Loucy (cell line): ENCODE data around the gene MAPRE2.

Experiments
- H2AFZ ChIP-seq: fragments of 200-600 bp; sonication (generic); 2 replicates; pipeline ENCODE4 v1.6.0; 2016; ENCODE audit warnings: antibody characterized with exemption, mild to moderate bottlenecking, low read length, moderate library complexity
- H3F3A ChIP-seq: fragments of 200-600 bp; 2 replicates; pipeline ENCODE4 v1.6.0; 2016; ENCODE audit warnings: antibody characterized with exemption, low read depth, mild to moderate bottlenecking
- H3K27me3 ChIP-seq: fragments of 200-600 bp; sonication (generic); 2 replicates; pipeline ENCODE4 v1.6.1; 2014; ENCODE audit warnings: low read length, mild to moderate bottlenecking; ENCODE audit not compliant: insufficient read depth, poor library complexity, severe bottlenecking
- H3K36me3 ChIP-seq: fragments of 200-600 bp; sonication (generic); 2 replicates; pipeline ENCODE4 v1.6.1; 2016; ENCODE audit warnings: low read length; ENCODE audit not compliant: insufficient read depth
- H3K4me1 ChIP-seq: fragments of 200-600 bp; sonication (generic); 2 replicates; pipeline ENCODE4 v1.5.1; 2014; ENCODE audit warnings: low read length, mild to moderate bottlenecking; ENCODE audit not compliant: insufficient read depth, poor library complexity, severe bottlenecking
- H3K4me2 ChIP-seq: fragments of 200-600 bp; sonication (generic); 2 replicates; pipeline ENCODE4 v1.6.0; 2014; ENCODE audit warnings: antibody characterized with exemption, low read length, low read depth, mild to moderate bottlenecking; ENCODE audit not compliant: poor library complexity, severe bottlenecking
- H3K4me3 ChIP-seq: fragments of 200-600 bp; sonication (generic); 2 replicates; pipeline ENCODE4 v1.5.1; 2014; ENCODE audit warnings: low read length, mild to moderate bottlenecking, mixed read lengths; ENCODE audit not compliant: poor library complexity, severe bottlenecking
- H3K79me2 ChIP-seq: fragments of 200-600 bp; sonication (generic); 2 replicates; pipeline ENCODE4 v1.6.1; 2014; ENCODE audit warnings: low read length; ENCODE audit not compliant: insufficient read depth
- H3K9ac ChIP-seq: fragments of 200-600 bp; sonication (generic); 2 replicates; pipeline ENCODE4 v1.6.0; 2014; ENCODE audit warnings: mild to moderate bottlenecking, low read depth, low read length, moderate library complexity; ENCODE audit not compliant: poor library complexity, severe bottlenecking
- H3K9me2 ChIP-seq: fragments of 200-600 bp; sonication (generic); replicated peaks from 2 replicates; pipeline ENCODE4 v1.6.1; 2016; ENCODE audit warnings: low read depth, low read length, mixed read lengths
- H3K9me3 ChIP-seq: fragments of 200-600 bp; sonication (generic); 2 replicates; pipeline ENCODE4 v1.6.1; 2014; ENCODE audit warnings: mild to moderate bottlenecking, antibody characterized with exemption, low read length, low read depth; ENCODE audit not compliant: insufficient read depth
- H4K20me1 ChIP-seq: fragments of 200-600 bp; sonication (generic); 2 replicates; pipeline ENCODE4 v1.6.0; 2014; ENCODE audit warnings: antibody characterized with exemption, low read length, mild to moderate bottlenecking; ENCODE audit not compliant: insufficient read depth, poor library complexity, severe bottlenecking
- CTCF ChIP-seq: fragments of 200-600 bp; sonication (generic); conservative IDR thresholded peaks from 2 replicates; pipeline ENCODE4 v1.5.1; 2014; ENCODE audit warnings: mild to moderate bottlenecking, antibody characterized with exemption, low read length
- EZH2phosphoT487 ChIP-seq: fragments of 200-600 bp; IDR thresholded peaks from 2 replicates; pipeline ENCODE4 v1.6.1; 2018; ENCODE audit warnings: antibody characterized with exemption, mild to moderate bottlenecking, moderate library complexity, borderline replicate concordance

Gene MAPRE2

DNA sequence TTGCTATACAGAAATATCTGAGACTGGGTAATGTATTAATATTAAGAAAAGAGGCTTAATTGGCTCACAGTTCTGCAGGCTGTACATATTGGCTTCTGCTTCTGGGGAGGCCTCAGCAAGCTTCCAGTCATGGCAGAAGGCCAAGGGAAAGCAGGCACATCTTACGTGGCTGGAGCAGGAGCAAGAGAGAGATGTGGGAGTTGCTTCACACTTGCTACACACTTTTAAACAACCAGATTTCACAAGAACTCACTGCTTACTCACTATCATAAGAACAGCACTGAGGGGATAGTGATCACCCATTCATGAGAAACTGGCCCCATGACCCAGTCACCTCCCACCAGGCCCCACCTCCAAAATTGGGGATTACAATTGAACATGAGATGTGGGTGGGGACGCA lies 50.6 kb downstream of the MAPRE2 start:
- H3K4me3 ChIP-seq, result no peak overlapping the region
- no peaks in the 10 kb centered on the region for H3F3A ChIP-seq
- TF ChIP-seq EZH2phosphoT487, result no peak

GRCh38 chr18:35095983-35096676 lies 54.9 kb downstream of the MAPRE2 start:
- Histone ChIP-seq H2AFZ (no peak overlapping the region), H3K9ac (no peak overlapping the region)
- TF ChIP-seq EZH2phosphoT487 (no peak), CTCF (no peak)

More for the DNA sequence above, 50.6 kb downstream of the MAPRE2 start:
- Histone ChIP-seq H3K4me1 (no peaks in the 10 kb centered on the region), H3K9me3 (no peaks in the 10 kb centered on the region), H2AFZ (no peak overlapping the region), H3K36me3 (no peaks in the 10 kb centered on the region), H3K9ac (no peak overlapping the region), H4K20me1 (peaks cover 3% of the 10 kb centered on the region), H3K27me3 (no peaks in the 10 kb centered on the region), H3K9me2 (no peaks in the 10 kb centered on the region), H3K79me2 (peaks cover 12% of the 10 kb centered on the region), H3K4me2 (no peak overlapping the region)

DNA sequence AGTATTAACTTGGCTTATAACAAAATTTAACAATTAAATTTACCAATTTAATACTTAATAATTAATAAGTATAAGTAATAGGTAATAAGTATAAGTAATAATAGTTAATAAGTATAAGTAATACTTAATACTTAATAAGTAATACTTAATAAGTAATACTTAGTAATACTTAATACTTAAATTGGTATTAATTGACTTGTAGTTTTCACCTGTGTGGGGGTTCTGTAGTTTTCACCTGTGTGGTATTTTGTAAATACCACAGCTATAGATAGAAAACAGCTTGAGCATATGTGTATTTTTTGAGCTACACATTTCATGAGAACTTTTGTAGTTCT lies 55.4 kb downstream of the MAPRE2 start:
- Histone ChIP-seq H3K36me3 (peaks cover 18% of the 10 kb centered on the region; the same call in 1 of the 2 replicates), H3K4me3 (no peak overlapping the region), H3K79me2 (peaks cover 17% of the 10 kb centered on the region; the same call in 1 of the 2 replicates), H3K4me2 (no peak overlapping the region), H3K9me3 (no peaks in the 10 kb centered on the region), H4K20me1 (no peaks in the 10 kb centered on the region), H3F3A (no peaks in the 10 kb centered on the region), H3K27me3 (no peaks in the 10 kb centered on the region), H2AFZ (no peak overlapping the region), H3K4me1 (no peaks in the 10 kb centered on the region), H3K9ac (no peak overlapping the region), H3K9me2 (no peaks in the 10 kb centered on the region)
- no peak for TF ChIP-seq CTCF
- TF ChIP-seq EZH2phosphoT487, result no peak

More at GRCh38 chr18:35095983-35096676, 54.9 kb downstream of the MAPRE2 start:
- Histone ChIP-seq H3K9me2 (no peaks in the 10 kb centered on the region), H3K36me3 (peaks cover 18% of the 10 kb centered on the region; the same call in 1 of the 2 replicates), H3K4me3 (no peak overlapping the region), H4K20me1 (no peaks in the 10 kb centered on the region), H3K9me3 (no peaks in the 10 kb centered on the region), H3K4me2 (no peak overlapping the region), H3K27me3 (no peaks in the 10 kb centered on the region), H3F3A (no peaks in the 10 kb centered on the region), H3K79me2 (peaks cover 17% of the 10 kb centered on the region; the same call in 1 of the 2 replicates), H3K4me1 (no peaks in the 10 kb centered on the region)

- Histone ChIP-seq H3K27me3 (no peaks in the 10 kb centered on the region), H3K9me3 (no peaks in the 10 kb centered on the region), H3K36me3 (peaks cover 23% of the 10 kb centered on the region; the same call in 1 of the 2 replicates), H3K9ac (no peak overlapping the region), H3F3A (no peaks in the 10 kb centered on the region), H4K20me1 (no peaks in the 10 kb centered on the region), H3K4me3 (no peak overlapping the region), H3K4me1 (no peaks in the 10 kb centered on the region), H3K79me2 (peaks cover 14% of the 10 kb centered on the region; the same call in 1 of the 2 replicates), H3K9me2 (no peaks in the 10 kb centered on the region), H2AFZ (no peak overlapping the region), H3K4me2 (no peak overlapping the region)
- no peak for TF ChIP-seq EZH2phosphoT487
- no peak for TF ChIP-seq CTCF
Observed at GRCh38 chr18:35097195-35097594, 56.0 kb downstream of the MAPRE2 start.
